Measurements from ENCODE around the gene FBXL19.

DNA sequence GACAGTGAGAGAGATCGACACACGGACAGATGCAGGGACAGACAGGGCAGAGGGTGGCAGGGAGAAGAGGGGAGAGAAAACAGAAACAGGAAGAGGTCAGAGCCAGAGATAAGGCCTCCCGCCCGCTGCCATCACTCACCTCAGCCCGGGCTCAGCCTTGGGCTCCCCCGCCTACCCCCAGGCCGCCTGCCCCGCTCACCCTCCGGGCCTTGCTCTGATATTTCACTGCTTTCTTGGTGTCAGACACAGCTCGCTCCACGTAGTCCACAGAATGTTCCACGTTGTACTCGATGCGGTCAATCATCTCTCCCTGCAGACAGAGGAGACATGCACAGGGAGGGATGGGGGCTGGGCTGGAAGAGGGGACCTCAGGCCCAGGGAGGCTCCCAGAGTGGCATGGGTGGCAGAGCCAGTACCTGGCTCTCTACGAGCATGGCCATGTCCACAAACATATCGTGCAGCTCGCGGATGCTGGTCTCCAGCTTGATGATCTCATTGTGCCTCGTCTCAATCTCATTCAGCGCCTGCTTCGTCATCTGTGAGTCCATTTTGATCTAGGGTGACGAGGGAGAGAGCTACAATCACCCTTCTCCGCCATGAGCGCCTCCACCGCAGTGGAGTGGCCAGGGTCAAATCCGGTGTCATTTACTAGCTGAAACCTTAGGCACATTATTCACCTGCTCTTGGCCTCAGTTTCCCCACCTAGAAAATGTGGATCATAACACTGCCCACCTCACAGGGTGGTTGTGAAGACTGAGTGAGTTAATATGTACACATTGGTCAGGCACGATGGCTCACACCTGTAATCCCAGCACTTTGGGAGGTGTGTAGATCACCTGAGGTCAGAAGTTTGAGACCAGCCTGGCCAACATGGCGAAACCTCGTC lies 69.8 kb downstream of the FBXL19 start:
- TF ChIP-seq, protein P1, sequence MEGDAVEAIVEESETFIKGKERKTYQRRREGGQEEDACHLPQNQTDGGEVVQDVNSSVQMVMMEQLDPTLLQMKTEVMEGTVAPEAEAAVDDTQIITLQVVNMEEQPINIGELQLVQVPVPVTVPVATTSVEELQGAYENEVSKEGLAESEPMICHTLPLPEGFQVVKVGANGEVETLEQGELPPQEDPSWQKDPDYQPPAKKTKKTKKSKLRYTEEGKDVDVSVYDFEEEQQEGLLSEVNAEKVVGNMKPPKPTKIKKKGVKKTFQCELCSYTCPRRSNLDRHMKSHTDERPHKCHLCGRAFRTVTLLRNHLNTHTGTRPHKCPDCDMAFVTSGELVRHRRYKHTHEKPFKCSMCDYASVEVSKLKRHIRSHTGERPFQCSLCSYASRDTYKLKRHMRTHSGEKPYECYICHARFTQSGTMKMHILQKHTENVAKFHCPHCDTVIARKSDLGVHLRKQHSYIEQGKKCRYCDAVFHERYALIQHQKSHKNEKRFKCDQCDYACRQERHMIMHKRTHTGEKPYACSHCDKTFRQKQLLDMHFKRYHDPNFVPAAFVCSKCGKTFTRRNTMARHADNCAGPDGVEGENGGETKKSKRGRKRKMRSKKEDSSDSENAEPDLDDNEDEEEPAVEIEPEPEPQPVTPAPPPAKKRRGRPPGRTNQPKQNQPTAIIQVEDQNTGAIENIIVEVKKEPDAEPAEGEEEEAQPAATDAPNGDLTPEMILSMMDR (IDR thresholded peaks at IDR 0.05 in 8 of 11, conservative IDR thresholded peaks at IDR 0.05 in 3 of 11), result no peak
- no peak for TF ChIP-seq POLR2AphosphoS5 (IDR thresholded peaks at IDR 0.05)
- no peak for TF ChIP-seq POLR2A (IDR thresholded peaks at IDR 0.05)
